RWPE1 (cell line): ENCODE results near the gene CD74.
A peak's percentile ranks its signal among the peaks of the same experiment; 100 is the strongest.

Source experiments
- CTCF ChIA-PET: fragments of 350-600 bp; sonication (Branson Sonifier 250); formaldehyde crosslinking; extraction: SDS; loops from one replicate; lab custom pipeline; 2021; lab: Yijun Ruan, JAX
- POLR2A ChIA-PET: fragments of 400-600 bp; formaldehyde crosslinking; extraction: SDS; loops from one replicate; lab custom pipeline; 2020; ENCODE audit warnings: antibody characterized with exemption; ENCODE audit not compliant: low non-redundant PET; lab: Yijun Ruan, JAX
- DNase-seq: peaks from one replicate; pipeline ENCODE4 v3.0.0; 2012; ENCODE audit warnings: low spot score
- H3K27ac ChIP-seq: fragments of 450-650 bp; 2 replicates; pipeline ENCODE4 v1.5.1; 2017
- CTCF ChIP-seq: fragments of 450-650 bp; conservative IDR thresholded peaks from 2 replicates; pipeline ENCODE4 v1.5.1; 2017; ENCODE audit warnings: low read depth, mild to moderate bottlenecking

CD74 gene

GRCh38 chr5:150399524-150400211, 13.0 kb downstream of the CD74 start:
- DNase-seq, result no peak
- ChIA-PET POLR2A (no interaction called here), CTCF (interaction anchor here (0.6 to 2.4 kb wide), 6 partner anchors 13 to 142 kb away, joined by 3 to 12 read pairs (median 4); no protein-coding TSS in a partner anchor)
- TF ChIP-seq CTCF, result no peak
- H3K27ac ChIP-seq, result peak overlapping the region; percentile 24

DNA sequence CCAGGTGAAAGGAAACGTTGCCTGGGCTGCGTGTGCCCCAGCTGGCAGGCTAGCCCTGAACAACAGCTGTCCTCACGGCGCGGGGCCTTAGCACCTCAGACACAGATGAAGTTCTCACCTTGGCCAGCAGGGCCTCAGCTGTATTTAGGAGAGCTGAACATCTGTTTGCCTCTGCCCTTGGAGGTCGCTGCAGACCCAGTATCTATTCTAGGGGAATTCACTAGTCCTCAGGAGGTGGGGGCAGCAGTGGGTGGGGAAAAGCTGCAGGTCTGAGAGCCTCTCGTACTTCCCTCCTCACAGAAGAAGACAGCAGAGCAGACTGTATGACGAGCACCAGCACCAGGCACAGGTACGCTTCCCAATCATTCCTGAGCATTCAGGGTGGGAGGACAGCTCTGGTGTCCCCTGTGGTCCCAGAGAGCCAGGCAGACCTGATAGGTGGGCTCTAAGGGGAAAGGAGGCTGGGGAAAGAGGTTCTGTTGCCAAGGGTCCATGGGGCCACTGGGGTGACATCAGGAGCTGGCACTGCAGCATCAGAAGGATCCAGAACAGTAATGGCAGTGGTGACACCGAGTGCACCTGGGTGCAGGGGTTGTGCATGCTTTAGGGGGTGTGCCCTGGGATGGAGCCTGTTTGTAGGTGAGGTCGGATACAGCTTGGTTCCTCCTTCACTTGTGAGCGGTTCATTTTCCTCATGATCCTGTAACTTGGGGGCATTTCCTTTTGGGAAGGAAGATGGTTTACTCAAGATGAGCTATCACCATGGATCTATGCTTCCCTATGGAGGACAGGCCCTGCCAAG, 13.8 kb downstream of the CD74 start:
- no peak for TF ChIP-seq CTCF
- no peak for DNase-seq
- peak overlapping the region; percentile 24 for H3K27ac ChIP-seq
- ChIA-PET CTCF (interaction anchor here (0.5 to 2.4 kb wide), 6 partner anchors 13 to 142 kb away, joined by 3 to 12 read pairs (median 4); no protein-coding TSS in a partner anchor), POLR2A (interaction anchor here (0.6 kb wide), 1 partner anchor 19 kb away, joined by 5 read pairs; no protein-coding TSS in a partner anchor)

DNA sequence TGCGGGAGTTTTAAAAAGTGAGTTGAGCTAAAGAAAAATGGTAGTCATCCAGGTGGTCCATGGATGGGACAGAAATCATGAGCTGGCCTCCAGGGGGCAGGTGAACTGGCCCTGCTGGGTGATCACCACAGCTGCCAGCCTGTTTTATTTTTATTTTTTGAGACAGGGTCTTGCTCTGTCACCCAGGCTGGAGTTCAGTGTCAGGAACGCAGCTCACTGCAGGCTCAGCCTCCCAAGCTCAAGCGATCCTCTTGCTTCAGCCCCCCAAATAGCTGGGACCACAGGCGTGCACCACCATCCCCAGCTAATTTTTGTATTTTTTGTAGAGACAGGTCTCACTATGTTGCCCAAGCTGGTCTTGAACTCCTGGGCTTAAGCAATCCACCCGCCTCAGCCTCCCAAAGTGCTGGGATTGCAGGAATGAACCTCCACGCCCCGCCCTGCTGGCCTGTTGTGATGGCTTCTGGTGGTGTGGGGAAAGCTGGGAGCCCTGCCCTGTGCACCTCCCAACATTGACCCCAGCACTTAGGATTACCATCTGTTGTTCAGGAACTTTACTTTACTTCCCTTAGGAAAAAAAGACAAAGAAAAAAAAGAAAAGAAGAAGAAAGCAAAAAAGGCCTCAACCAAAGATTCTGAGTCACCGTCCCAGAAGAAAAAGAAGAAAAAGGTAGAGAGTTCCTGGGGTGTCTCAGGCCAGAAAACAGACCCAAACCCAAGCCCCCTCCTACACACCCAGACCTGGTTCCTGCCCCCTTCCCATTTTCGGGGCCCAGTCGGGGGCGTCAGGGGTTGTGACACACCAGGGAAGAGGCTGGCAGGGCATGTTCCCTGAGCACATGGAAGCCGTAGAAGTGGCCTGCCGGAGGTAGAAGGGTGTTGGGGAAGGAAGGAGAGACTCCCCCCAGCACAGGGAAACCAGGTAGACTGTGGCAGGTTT, 14.7 kb downstream of the CD74 start:
- no peak for DNase-seq
- ChIA-PET POLR2A (no interaction called here), CTCF (interaction anchor here (0.6 to 2.4 kb wide), 6 partner anchors 12 to 188 kb away, joined by 3 to 12 read pairs (median 6); no protein-coding TSS in a partner anchor)
- no peak for TF ChIP-seq CTCF
- peak overlapping the region; percentile 24 for H3K27ac ChIP-seq

DNA sequence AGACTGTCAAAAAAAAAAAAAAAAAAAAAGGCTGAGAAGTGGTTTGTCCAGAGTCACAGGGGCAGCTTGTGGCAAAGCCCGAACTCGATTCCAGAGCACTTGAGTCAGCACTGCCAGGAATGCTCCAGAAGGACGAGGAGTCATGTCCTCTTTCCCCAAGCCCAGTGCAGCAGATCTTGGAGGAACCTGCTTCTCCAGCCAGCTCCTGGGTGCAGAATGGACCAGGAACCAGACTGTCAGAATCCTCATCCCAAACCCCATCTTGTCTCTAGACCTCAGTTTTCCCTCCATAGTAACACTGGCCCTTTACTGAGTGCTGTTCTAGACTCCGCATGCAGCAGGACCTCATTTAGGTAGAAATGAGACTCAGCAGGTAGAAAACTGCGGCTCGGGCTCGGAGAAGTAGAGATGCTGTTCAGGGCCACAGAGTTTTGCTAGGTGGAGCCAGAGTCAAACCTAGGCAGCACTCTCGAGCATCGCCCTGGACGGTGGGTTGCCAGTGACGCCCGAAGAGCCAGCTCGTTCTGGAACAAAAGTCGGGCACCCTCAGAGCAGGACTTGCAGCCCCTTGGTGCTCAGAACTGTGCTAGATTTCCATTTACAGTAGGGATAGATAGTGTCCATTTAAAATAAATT, 15.4 kb downstream of the CD74 start:
- H3K27ac ChIP-seq, result peak overlapping the region; percentile 24
- no peak for TF ChIP-seq CTCF
- DNase-seq, result no peak
- CTCF ChIA-PET, result interaction anchor here (0.6 to 1.7 kb wide), 3 partner anchors 39 to 187 kb away, joined by 3 to 8 read pairs (median 7); no protein-coding TSS in a partner anchor
- POLR2A ChIA-PET, result no interaction called here

- CTCF ChIA-PET, result interaction anchor here (0.6 to 1.7 kb wide), 2 partner anchors 40 to 260 kb away, joined by 3 to 8 read pairs; no protein-coding TSS in a partner anchor
- H3K27ac ChIP-seq, result no peak overlapping the region
- DNase-seq, result no peak
- no peak for TF ChIP-seq CTCF
- POLR2A ChIA-PET, result no interaction called here
Measured at GRCh38 chr5:150396267-150396666, 16.4 kb downstream of the CD74 start.
